ENCODE results near the gene ULK4. TPM values are rescaled to one million over a fixed set of nuclear protein-coding genes. Genes with fewer than 3 reads are reported as not detected.
A peak's percentile ranks its signal among the peaks of the same experiment; 100 is the strongest.

ULK4 gene
- total RNA-seq, 1 experiment from 2014 or later: 14.3 TPM

GRCh38 chr3:41963823-41964222, 1.9 kb upstream of the ULK4 start:
- Histone ChIP-seq H3K27ac (ENCODE audit: low read length) (no peak overlapping the region), H3K27me3 (ENCODE audit: control insufficient read depth, insufficient read depth, low read length) (no peaks in the 10 kb centered on the region), H3K4me3 (ENCODE audit: low read depth in 2 of 2, low read length in 2 of 2) (no peak overlapping the region), H3K4me1 (ENCODE audit: control insufficient read depth, insufficient read depth, low read length) (peaks cover 5% of the 10 kb centered on the region; the same call in 1 of the 2 replicates), H3K36me3 (ENCODE audit: control insufficient read depth, insufficient read depth, low read length) (peaks cover 4% of the 10 kb centered on the region; the same call in 1 of the 2 replicates), H3K9me3 (ENCODE audit: control insufficient read depth, insufficient read depth, low read depth, low read length) (no peaks in the 10 kb centered on the region)
- CTCF ChIA-PET: interaction anchor here (1.0 kb wide), 1 partner anchor 135 kb away, joined by 3 read pairs; no protein-coding TSS in a partner anchor
- no TSS peak for BruUV-seq (replicated peaks)
- TF ChIP-seq REST (IDR thresholded peaks at IDR 0.05; ENCODE audit: insufficient read depth in 1 of 2, low read depth in 2 of 2, low read length in 1 of 2) (no peak), POLR2AphosphoS5 (IDR thresholded peaks at IDR 0.05; ENCODE audit: low read depth, low read length) (no peak), CTCF (IDR thresholded peaks at IDR 0.05) (no peak), TCF7L2 (IDR thresholded peaks at IDR 0.05; ENCODE audit: low read depth, low read length) (no peak), SIN3A (IDR thresholded peaks at IDR 0.05; ENCODE audit: borderline replicate concordance, insufficient read depth, low read depth, low read length) (no peak)
- intact Hi-C loops (cut with micrococcal nuclease; ENCODE audit: unreplicated experiment): loop anchor here (5.0 kb wide), 1 partner anchor 48 kb away; no protein-coding TSS in a partner anchor
- no peak for DNase-seq (ENCODE audit: low read depth, low spot score)
- in situ Hi-C loops (cut with HindIII; ENCODE audit: low pct_unique_long_range_greater_than_20kb, low sequenced_read_pairs): no loop called here
- ATAC-seq: no peak
- POLR2A ChIA-PET: no interaction called here

GRCh38 chr3:41960826-41961750, 815 bp downstream of the ULK4 start:
- Histone ChIP-seq H3K4me1 (ENCODE audit: control insufficient read depth, insufficient read depth, low read length) (peaks cover 9% of the 10 kb centered on the region), H3K36me3 (ENCODE audit: control insufficient read depth, insufficient read depth, low read length) (peaks cover 4% of the 10 kb centered on the region; the same call in 1 of the 2 replicates), H3K9me3 (ENCODE audit: control insufficient read depth, insufficient read depth, low read depth, low read length) (no peaks in the 10 kb centered on the region), H3K27me3 (ENCODE audit: control insufficient read depth, insufficient read depth, low read length) (no peaks in the 10 kb centered on the region), H3K4me3 (ENCODE audit: low read depth in 2 of 2, low read length in 2 of 2) (peak overlapping the region; percentile 73 to 78), H3K27ac (ENCODE audit: low read length) (peak overlapping the region; percentile 88)
- TSS peak; percentile 81 for BruUV-seq (replicated peaks)
- intact Hi-C loops (cut with micrococcal nuclease; ENCODE audit: unreplicated experiment) (loop anchor here (5.0 kb wide), 1 partner anchor 51 kb away; no protein-coding TSS in a partner anchor), in situ Hi-C loops (cut with HindIII; ENCODE audit: low pct_unique_long_range_greater_than_20kb, low sequenced_read_pairs) (no loop called here)
- CTCF ChIA-PET: no interaction called here
- DNase-seq (ENCODE audit: low read depth, low spot score): no peak
- POLR2A ChIA-PET: no interaction called here
- TF ChIP-seq POLR2AphosphoS5 (IDR thresholded peaks at IDR 0.05; ENCODE audit: low read depth, low read length): no peak
- peak; percentile 59 for ATAC-seq

- ChIA-PET CTCF (no interaction called here), POLR2A (no interaction called here)
- ATAC-seq (no peak), DNase-seq (ENCODE audit: low read depth, low spot score) (no peak)
- H3K27ac ChIP-seq (ENCODE audit: low read length): peak overlapping the region; percentile 29; the same call in 1 of the 2 replicates
- BruUV-seq (replicated peaks): no TSS peak
- no peak overlapping the region for H3K4me3 ChIP-seq (ENCODE audit: low read depth in 2 of 2, low read length in 2 of 2)
- H3K4me1 ChIP-seq (ENCODE audit: control insufficient read depth, insufficient read depth, low read length): peaks cover 7% of the 10 kb centered on the region
- intact Hi-C loops (cut with micrococcal nuclease; ENCODE audit: unreplicated experiment): no loop called here
- no peaks in the 10 kb centered on the region for H3K9me3 ChIP-seq (ENCODE audit: control insufficient read depth, insufficient read depth, low read depth, low read length)
- H3K36me3 ChIP-seq (ENCODE audit: control insufficient read depth, insufficient read depth, low read length): peaks cover 3% of the 10 kb centered on the region; the same call in 1 of the 2 replicates
- TF ChIP-seq TCF7L2 (IDR thresholded peaks at IDR 0.05; ENCODE audit: low read depth, low read length) (no peak), POLR2AphosphoS5 (IDR thresholded peaks at IDR 0.05; ENCODE audit: low read depth, low read length) (no peak), SIN3A (IDR thresholded peaks at IDR 0.05; ENCODE audit: borderline replicate concordance, insufficient read depth, low read depth, low read length) (no peak), REST (IDR thresholded peaks at IDR 0.05; ENCODE audit: insufficient read depth in 1 of 2, low read depth in 2 of 2, low read length in 1 of 2) (no peak)
- no peaks in the 10 kb centered on the region for H3K27me3 ChIP-seq (ENCODE audit: control insufficient read depth, insufficient read depth, low read length)
- in situ Hi-C loops (cut with HindIII; ENCODE audit: low pct_unique_long_range_greater_than_20kb, low sequenced_read_pairs): no loop called here
Observed at GRCh38 chr3:41956574-41956973, 5.3 kb downstream of the ULK4 start.
